Measurements from ENCODE around the gene GMEB2. TPM values are rescaled to one million over a fixed set of nuclear protein-coding genes. Genes with fewer than 3 reads are reported as not detected.
"Not testable (repeated sequence)": the region's sequence is repeated elsewhere in the genome, so short reads cannot be mapped to it uniquely, and the experiment has no call there.

The GMEB2 gene
- total RNA-seq, 2 donors from 2014 or later, result 18.4 to 27.9 TPM

GRCh38 chr20:63560333-63560805, 66.5 kb downstream of the GMEB2 start:
- Histone ChIP-seq H3K27ac (no peak overlapping the region), H3K27me3 (replicated peaks; ENCODE audit: insufficient read depth) (no peaks in the 10 kb centered on the region), H3K36me3 (peaks cover 4 to 5% of the 10 kb centered on the region in 2 donors), H3K9me3 (no peaks in the 10 kb centered on the region), H3K4me1 (replicated peaks) (no peaks in the 10 kb centered on the region), H3K4me3 (no peak overlapping the region)
- TF ChIP-seq POLR2A (IDR thresholded peaks at IDR 0.05), result no peak
- TF ChIP-seq CTCF (IDR thresholded peaks at IDR 0.05), result no peak
- no peak for TF ChIP-seq POLR2AphosphoS5 (IDR thresholded peaks at IDR 0.05)
- DNase-seq (ENCODE audit: low spot score), result no peak
- 96% methylated on average over 16 of the region's 16 CpGs for WGBS
- intact Hi-C loops (cut with DNase I), result no loop called here

- H3K4me3 ChIP-seq; H3K36me3 ChIP-seq; H3K27me3 ChIP-seq (replicated peaks; ENCODE audit: insufficient read depth); DNase-seq (ENCODE audit: low spot score); intact Hi-C loops (cut with DNase I); H3K9me3 ChIP-seq; H3K27ac ChIP-seq; H3K4me1 ChIP-seq (replicated peaks): not testable (repeated sequence)
- 91% methylated on average over 29 of the region's 31 CpGs for WGBS
These were observed 67.2 kb downstream of the GMEB2 start for GRCh38 chr20:63559485-63560332.

GRCh38 chr20:63558804-63559484, 68.0 kb downstream of the GMEB2 start:
- no peaks in the 10 kb centered on the region for H3K9me3 ChIP-seq
- H3K4me3 ChIP-seq, result no peak overlapping the region
- peaks cover 4 to 5% of the 10 kb centered on the region in 2 donors for H3K36me3 ChIP-seq
- no peak for DNase-seq (ENCODE audit: low spot score)
- H3K27me3 ChIP-seq (replicated peaks; ENCODE audit: insufficient read depth), result no peaks in the 10 kb centered on the region
- intact Hi-C loops (cut with DNase I), result no loop called here
- 97% methylated on average over 14 of the region's 14 CpGs for WGBS
- H3K27ac ChIP-seq, result no peak overlapping the region
- TF ChIP-seq POLR2A (IDR thresholded peaks at IDR 0.05) (no peak), CTCF (IDR thresholded peaks at IDR 0.05) (no peak), POLR2AphosphoS5 (IDR thresholded peaks at IDR 0.05) (no peak)
- H3K4me1 ChIP-seq (replicated peaks), result no peaks in the 10 kb centered on the region

- intact Hi-C loops (cut with DNase I), result no loop called here
- Histone ChIP-seq H3K27ac (no peak overlapping the region), H3K4me1 (replicated peaks) (no peaks in the 10 kb centered on the region), H3K36me3 (peaks cover 4% of the 10 kb centered on the region in 2 donors), H3K9me3 (no peaks in the 10 kb centered on the region), H3K4me3 (no peak overlapping the region), H3K27me3 (replicated peaks; ENCODE audit: insufficient read depth) (no peaks in the 10 kb centered on the region)
- no peak for DNase-seq (ENCODE audit: low spot score)
- TF ChIP-seq POLR2A (IDR thresholded peaks at IDR 0.05), result no peak
- TF ChIP-seq CTCF (IDR thresholded peaks at IDR 0.05), result no peak
- 90% methylated on average over 14 of the region's 19 CpGs for WGBS
These were observed 69.4 kb downstream of the GMEB2 start for GRCh38 chr20:63557481-63557891.

GRCh38 chr20:63556873-63557478, 69.9 kb downstream of the GMEB2 start:
- 68% methylated on average over 23 of the region's 23 CpGs for WGBS
- Histone ChIP-seq H3K4me3 (no peak overlapping the region), H3K27ac (no peak overlapping the region), H3K36me3 (peaks cover 0 to 4% of the 10 kb centered on the region in 2 donors), H3K27me3 (replicated peaks; ENCODE audit: insufficient read depth) (no peaks in the 10 kb centered on the region), H3K9me3 (no peaks in the 10 kb centered on the region), H3K4me1 (replicated peaks) (no peaks in the 10 kb centered on the region)
- TF ChIP-seq POLR2A (IDR thresholded peaks at IDR 0.05) (no peak), POLR2AphosphoS5 (IDR thresholded peaks at IDR 0.05) (no peak), CTCF (IDR thresholded peaks at IDR 0.05) (no peak)
- DNase-seq (ENCODE audit: low spot score), result no peak
- intact Hi-C loops (cut with DNase I), result no loop called here
